ENCODE results near the gene CHGA.

- TF ChIP-seq CHD2 (IDR thresholded peaks at IDR 0.05; ENCODE audit: low read length, partially characterized antibody) (no peak), EHMT2 (IDR thresholded peaks at IDR 0.05; ENCODE audit: low read depth) (no peak), POLR2A (IDR thresholded peaks at IDR 0.05; ENCODE audit: low read length) (no peak), KDM1A (IDR thresholded peaks at IDR 0.05; ENCODE audit: low read depth) (no peak), REST (IDR thresholded peaks at IDR 0.05) (no peak)
- TF ChIP-seq, protein P1, sequence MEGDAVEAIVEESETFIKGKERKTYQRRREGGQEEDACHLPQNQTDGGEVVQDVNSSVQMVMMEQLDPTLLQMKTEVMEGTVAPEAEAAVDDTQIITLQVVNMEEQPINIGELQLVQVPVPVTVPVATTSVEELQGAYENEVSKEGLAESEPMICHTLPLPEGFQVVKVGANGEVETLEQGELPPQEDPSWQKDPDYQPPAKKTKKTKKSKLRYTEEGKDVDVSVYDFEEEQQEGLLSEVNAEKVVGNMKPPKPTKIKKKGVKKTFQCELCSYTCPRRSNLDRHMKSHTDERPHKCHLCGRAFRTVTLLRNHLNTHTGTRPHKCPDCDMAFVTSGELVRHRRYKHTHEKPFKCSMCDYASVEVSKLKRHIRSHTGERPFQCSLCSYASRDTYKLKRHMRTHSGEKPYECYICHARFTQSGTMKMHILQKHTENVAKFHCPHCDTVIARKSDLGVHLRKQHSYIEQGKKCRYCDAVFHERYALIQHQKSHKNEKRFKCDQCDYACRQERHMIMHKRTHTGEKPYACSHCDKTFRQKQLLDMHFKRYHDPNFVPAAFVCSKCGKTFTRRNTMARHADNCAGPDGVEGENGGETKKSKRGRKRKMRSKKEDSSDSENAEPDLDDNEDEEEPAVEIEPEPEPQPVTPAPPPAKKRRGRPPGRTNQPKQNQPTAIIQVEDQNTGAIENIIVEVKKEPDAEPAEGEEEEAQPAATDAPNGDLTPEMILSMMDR (IDR thresholded peaks at IDR 0.05) = no peak
These were observed 45.1 kb upstream of the CHGA start for GRCh38 chr14:92877757-92878431.
